HG03196 (cell line): ENCODE measurements around the gene DAPP1.
"Not testable (repeated sequence)": the region's sequence is repeated elsewhere in the genome, so short reads cannot be mapped to it uniquely, and the experiment has no call there.

Source experiments
- ATAC-seq: cut with Tn5 transposase; IDR thresholded peaks from one replicate; pipeline ENCODE4 v1.9.1; 2021; ENCODE audit not compliant: unreplicated experiment

DAPP1 gene

DNA sequence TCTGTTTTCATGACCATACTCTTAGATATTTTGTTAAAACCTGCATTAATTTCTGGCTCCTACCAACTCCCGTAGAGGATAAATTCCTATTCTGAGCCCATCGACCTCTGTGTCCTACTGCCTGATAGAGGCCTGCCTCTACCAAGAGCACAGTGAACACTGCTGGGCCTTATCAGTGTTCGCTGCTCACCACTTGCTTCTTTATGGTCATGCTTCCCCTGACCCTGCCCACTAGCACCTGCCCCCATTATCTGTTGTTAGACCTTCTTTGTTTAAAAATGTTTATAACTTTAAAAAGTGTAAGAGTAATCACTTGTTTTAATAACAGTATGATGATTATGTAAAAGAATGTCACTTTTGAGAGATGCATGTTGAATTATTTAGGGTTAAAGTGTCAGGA, 6.1 kb downstream of the DAPP1 start:
- no peak for ATAC-seq

DNA sequence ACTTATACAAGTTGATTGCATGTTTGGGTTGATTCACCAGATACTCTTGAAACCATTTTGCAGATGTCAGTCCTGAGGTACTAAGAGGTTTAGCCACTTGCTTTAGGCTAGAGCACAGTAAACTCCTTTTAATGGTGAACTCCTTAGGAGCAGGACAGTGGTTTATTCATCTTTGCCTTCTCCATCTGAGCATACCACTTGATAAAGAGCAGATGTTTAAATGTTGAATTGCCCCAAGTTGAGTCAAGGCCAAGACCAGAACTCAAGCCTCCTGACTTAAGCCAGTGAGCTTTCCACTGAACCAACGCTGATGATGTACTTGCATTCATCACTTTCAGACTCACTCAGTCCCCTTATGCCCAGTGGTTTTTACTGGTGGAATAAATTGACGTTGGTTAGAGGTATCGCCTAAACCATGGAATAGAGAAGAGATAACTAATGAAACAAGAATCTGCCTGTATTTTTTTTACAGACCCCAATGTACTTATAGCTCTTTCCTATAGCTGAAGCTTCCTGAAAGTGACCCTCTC, 7.5 kb downstream of the DAPP1 start:
- ATAC-seq, result no peak

- ATAC-seq, result no peak
Measured at GRCh38 chr4:99825272-99825671, 8.6 kb downstream of the DAPP1 start.

GRCh38 chr4:99826016-99826415, 9.4 kb downstream of the DAPP1 start:
- ATAC-seq, result no peak

- ATAC-seq, result no peak
Measured at GRCh38 chr4:99827454-99827853, 10.8 kb downstream of the DAPP1 start.

DNA sequence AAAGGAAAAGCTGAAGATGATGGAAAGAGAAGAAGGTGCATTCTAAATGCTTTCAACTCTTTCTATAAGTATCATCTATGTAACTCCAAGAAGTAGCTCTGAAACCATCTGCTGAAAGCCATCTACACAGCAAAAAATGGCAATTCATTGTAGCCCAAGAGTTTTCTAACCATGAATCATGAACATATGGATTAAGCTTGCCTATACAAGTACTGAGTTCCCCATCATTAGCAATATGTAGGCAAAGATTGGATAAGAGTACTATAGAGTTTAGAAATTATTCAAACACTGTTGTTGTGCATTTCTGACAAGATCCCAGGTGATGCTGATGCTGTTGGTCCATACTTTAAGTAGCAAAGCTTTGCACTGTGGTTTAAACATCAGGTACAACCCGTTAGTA, 11.2 kb downstream of the DAPP1 start:
- no peak for ATAC-seq

DNA sequence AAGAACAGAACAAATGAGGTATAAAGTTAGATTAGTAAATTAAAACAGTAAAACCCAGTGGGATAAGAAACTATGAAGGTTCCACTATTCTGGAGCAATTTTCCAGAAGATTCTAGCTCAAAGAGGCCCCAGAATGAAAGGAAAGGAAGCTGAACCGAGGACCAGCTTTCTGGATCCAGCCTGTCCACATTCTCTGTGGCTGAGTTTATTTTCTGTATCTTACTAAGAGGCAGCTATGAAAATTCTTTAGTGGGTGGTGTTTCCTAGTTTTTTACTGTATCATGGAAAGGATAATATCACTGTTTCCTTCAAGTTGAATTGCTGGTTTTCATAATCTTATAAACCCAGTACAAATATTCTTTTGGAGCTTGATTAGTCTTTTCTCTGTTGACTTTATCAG, 11.8 kb downstream of the DAPP1 start:
- no peak for ATAC-seq

- not testable (repeated sequence) for ATAC-seq
Measured at GRCh38 chr4:99830051-99830450, 13.4 kb downstream of the DAPP1 start.

- ATAC-seq, result no peak
Measured at GRCh38 chr4:99832321-99832720, 15.7 kb downstream of the DAPP1 start.

DNA sequence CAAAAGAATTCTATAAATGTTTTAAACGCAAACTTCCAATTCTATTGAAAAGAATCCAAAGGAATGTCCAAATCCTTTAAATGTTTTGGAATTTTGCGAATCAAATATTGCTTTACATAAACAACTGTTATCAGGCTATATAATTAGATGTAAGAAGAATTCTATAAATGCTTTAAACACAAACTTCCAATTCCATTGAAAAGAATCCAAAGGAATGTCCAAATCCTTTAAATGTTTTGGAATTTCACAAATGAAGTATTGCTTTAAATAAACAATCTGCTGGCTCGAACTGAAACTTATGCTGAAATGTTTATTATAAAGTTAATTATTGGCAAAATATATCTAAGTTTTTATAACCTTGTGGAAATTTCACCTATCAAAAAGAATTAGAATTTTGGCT, 16.1 kb downstream of the DAPP1 start:
- ATAC-seq, result no peak

- no peak for ATAC-seq
Measured at GRCh38 chr4:99833756-99834155, 17.1 kb downstream of the DAPP1 start.

GRCh38 chr4:99834569-99834968, 17.9 kb downstream of the DAPP1 start:
- no peak for ATAC-seq

- ATAC-seq, result no peak
Measured at GRCh38 chr4:99835942-99836341, 19.3 kb downstream of the DAPP1 start.

DNA sequence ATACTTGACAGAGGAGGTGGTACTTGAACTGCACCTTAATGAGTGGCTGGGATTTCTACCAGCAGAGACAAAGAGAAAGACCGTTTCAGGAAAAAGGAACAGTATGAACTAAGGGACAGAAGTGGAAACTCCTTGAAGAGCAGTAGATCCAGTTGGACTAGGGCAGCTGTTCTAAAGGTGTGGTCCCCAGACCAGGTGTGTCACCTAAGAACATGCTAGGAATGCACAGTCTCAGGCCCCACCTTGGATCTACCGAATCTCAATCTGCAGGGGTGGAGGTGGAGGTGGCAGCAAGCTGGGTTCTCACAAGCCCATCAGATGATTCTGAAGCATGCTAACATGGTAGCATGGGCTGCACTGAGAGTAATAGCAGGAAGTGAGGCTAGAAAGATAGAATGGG, 22.3 kb downstream of the DAPP1 start:
- no peak for ATAC-seq

- no peak for ATAC-seq
Measured at GRCh38 chr4:99841129-99841528, 24.5 kb downstream of the DAPP1 start.

DNA sequence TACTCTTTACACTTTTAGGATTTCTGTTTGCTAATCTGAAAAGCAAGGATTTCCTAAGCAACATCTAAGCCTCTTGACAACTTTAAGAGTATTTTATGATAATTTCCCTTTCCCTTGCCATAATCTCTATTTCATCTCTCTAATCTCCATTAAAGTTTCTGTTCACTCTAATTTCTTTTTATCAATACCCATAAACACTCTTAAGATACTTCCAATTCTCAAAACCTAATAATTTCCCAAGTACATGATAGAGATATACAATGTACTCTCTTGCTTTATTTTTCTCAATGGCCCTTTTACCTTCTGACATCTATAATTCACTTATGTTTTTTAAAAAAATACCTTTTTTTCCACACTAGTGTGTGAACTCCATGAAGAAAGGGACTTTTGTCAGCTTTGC, 26.8 kb downstream of the DAPP1 start:
- ATAC-seq, result no peak

- ATAC-seq, result no peak
Measured at GRCh38 chr4:99844048-99844447, 27.4 kb downstream of the DAPP1 start.

GRCh38 chr4:99845179-99845578, 28.6 kb downstream of the DAPP1 start:
- ATAC-seq, result no peak

DNA sequence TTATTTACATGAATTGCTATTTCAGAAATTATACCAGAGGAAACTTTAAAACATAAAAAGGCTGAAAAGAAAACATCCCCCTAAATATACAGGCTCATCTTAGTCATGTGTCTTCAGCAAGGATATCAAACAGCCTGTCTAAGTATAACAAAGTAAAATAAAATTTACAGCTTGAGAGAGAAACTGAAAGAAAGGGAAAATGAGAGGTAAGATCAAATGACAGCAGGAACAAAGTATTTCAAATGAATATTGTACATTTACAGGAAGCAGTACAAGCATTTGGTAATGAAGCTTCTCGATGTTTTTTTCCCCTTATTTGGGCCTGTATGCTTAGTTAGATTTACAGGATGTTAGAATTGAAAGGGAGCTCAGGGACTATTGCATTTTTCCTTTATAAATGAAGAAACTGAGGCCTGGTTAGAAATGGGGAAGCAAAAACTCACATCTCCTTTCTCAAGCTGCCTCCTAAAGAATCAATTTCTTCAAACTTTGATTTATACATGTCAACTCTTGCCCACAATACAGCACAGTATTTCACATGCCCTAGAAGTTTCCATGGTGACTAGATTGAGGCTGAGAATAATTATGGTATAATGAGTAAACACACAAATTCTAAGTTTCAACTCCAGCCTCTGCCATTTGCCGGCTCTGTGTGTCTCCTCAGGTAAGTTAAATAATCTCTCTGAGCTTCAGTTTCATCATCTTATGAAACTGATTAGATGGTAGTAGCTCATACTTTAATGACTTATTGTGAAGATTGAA, 29.3 kb downstream of the DAPP1 start:
- no peak for ATAC-seq

- ATAC-seq, result no peak
Measured at GRCh38 chr4:99846891-99847290, 30.3 kb downstream of the DAPP1 start.

GRCh38 chr4:99847362-99847976, 30.8 kb downstream of the DAPP1 start:
- ATAC-seq, result peak; percentile 63

DNA sequence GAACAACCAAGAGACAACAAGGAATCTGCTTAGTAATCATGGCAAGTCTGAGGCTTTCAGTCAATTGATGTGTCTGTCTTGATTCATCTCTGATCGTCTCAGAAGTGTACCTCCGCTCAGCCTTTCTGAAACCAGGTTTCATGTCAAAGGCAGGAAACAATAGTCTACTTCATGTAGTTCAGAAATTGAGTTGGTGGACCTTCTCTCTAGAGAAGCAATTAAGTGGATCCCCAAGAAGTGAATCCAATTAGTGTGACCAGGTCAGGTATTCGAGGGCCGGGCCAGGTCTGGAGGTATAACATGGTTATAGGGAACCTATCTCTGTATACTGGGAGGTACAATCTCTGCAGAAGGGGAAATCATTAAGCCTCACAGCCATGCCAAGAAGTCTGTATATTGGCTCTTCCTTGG, 32.0 kb downstream of the DAPP1 start:
- peak; percentile 46 for ATAC-seq
